Measurements from ENCODE around the gene KANK3.

DNA sequence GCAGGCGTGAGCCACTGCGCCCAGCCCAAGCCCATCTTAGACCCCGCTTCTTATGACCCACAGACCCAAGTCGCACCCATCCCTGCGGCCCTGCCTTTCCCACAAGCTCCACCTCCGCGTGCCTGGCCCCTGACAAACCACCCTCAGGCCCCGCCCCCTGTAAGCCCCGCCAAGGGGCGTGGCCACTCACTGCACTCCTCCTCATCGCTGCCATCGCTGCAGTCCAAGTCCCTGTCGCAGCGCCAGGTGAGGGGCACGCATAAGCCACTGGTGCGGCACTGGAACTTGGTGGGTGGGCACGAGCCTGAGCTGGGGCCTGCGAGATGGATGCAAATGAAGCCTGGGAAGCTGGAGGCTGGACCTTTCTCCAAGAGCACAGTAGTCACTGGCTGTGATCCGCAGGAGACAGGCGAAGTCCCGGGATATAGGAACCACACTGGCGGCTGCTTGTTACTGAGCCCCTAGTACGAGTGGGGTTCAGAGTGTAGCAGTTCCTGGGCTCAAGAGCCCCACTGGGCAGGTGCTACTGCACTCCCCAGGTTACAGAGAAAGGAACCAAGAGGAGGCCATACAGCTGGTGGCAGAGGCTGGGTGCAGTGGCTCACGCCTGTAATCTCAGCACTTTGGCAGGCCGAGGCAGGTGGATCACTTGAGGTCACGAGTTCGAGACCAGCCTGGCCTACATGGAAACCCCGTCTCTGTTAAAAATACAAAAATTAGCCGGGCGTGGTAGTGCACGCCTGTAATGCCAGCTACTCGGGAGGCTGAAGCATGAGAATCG, 38.0 kb downstream of the KANK3 start:
- TF ChIP-seq CTCF (IDR thresholded peaks at IDR 0.05) (no peak), POLR2A (IDR thresholded peaks at IDR 0.05) (no peak)

Measured in adrenal gland (tissue), 5 donors.